ENCODE measurements around the gene SYNGR3. TPM values are rescaled to one million over a fixed set of nuclear protein-coding genes. Genes with fewer than 3 reads are reported as not detected.
A peak's percentile ranks its signal among the peaks of the same experiment; 100 is the strongest.

SYNGR3 gene
- total RNA-seq, 1 experiment from 2014 or later = 11.9 TPM

GRCh38 chr16:1991135-1991551 lies 1.4 kb downstream of the SYNGR3 start:
- Histone ChIP-seq H2BK5ac (ENCODE audit: insufficient read length, low read length) (no peak overlapping the region), H3K9ac (ENCODE audit: extremely low read depth, insufficient read length, low read length) (no peak overlapping the region), H3T11ph (ENCODE audit: low read length) (no peak overlapping the region), H3K79me2 (ENCODE audit: insufficient read depth, low read length) (no peaks in the 10 kb centered on the region), H3K4ac (ENCODE audit: low read depth, low read length) (no peak overlapping the region), H2AFZ (ENCODE audit: low read length) (no peak overlapping the region), H4K8ac (replicated peaks; ENCODE audit: insufficient read length, low read depth, low read length) (no peak overlapping the region), H3K4me2 (ENCODE audit: insufficient read depth, insufficient read length, low read length) (peak overlapping the region; percentile 53), H2BK20ac (ENCODE audit: low read depth, low read length, poor library complexity, severe bottlenecking) (no peak overlapping the region), H2BK12ac (ENCODE audit: insufficient read length, low read depth, low read length) (no peak overlapping the region), H3K56ac (ENCODE audit: insufficient read length, low read depth, low read length) (no peak overlapping the region), H3K23me2 (ENCODE audit: insufficient read length, low read depth, low read length, poor library complexity, severe bottlenecking) (peaks cover 18% of the 10 kb centered on the region), H3K14ac (ENCODE audit: insufficient read depth, low read length) (no peak overlapping the region), H4K5ac (ENCODE audit: insufficient read length, low read depth, low read length) (no peak overlapping the region), H3K4me1 (ENCODE audit: insufficient read depth, low read length) (no peaks in the 10 kb centered on the region; the same call in 1 of the 2 replicates), H3K27me3 (ENCODE audit: insufficient read depth, low read length) (peaks cover 15% of the 10 kb centered on the region; the same call in 1 of the 2 replicates), H3K9me3 (ENCODE audit: control insufficient read depth, low read depth, low read length) (no peaks in the 10 kb centered on the region), H2BK120ac (ENCODE audit: low read depth, low read length, poor library complexity, severe bottlenecking) (no peak overlapping the region), H3K79me1 (ENCODE audit: insufficient read depth, low read depth, low read length, poor library complexity, severe bottlenecking) (no peaks in the 10 kb centered on the region), H3K23ac (ENCODE audit: insufficient read length, low read depth, low read length) (no peak overlapping the region), H3K18ac (ENCODE audit: insufficient read length, low read depth, low read length) (no peak overlapping the region), H2BK15ac (ENCODE audit: low read depth, low read length) (no peak overlapping the region), H2AK5ac (ENCODE audit: insufficient read length, low read length) (no peak overlapping the region), H3K27ac (ENCODE audit: insufficient read length, low read depth, low read length) (no peak overlapping the region), H4K20me1 (ENCODE audit: control insufficient read depth, insufficient read depth, insufficient read length) (no peaks in the 10 kb centered on the region), H4K91ac (ENCODE audit: insufficient read length, low read depth, low read length) (no peak overlapping the region)
- peak overlapping the region; percentile 66 to 84 for H3K4me3 Mint-ChIP-seq
- peaks cover 0 to 10% (median 9%) of the 10 kb centered on the region in 3 experiments; a peak in 6 of 7 replicates for H3K36me3 Mint-ChIP-seq (ENCODE audit: insufficient read depth in 1 of 3, low read depth in 3 of 3)
- no CpG with 5 or more reads among the region's 18 CpGs for WGBS (ENCODE audit: extremely low coverage, insufficient read length, low lambda C conversion rate)
- DNase-seq = no peak
- peaks cover 42% of the 10 kb centered on the region for H3K27me3 Mint-ChIP-seq (ENCODE audit: low read depth)
- TF ChIP-seq, protein P1, sequence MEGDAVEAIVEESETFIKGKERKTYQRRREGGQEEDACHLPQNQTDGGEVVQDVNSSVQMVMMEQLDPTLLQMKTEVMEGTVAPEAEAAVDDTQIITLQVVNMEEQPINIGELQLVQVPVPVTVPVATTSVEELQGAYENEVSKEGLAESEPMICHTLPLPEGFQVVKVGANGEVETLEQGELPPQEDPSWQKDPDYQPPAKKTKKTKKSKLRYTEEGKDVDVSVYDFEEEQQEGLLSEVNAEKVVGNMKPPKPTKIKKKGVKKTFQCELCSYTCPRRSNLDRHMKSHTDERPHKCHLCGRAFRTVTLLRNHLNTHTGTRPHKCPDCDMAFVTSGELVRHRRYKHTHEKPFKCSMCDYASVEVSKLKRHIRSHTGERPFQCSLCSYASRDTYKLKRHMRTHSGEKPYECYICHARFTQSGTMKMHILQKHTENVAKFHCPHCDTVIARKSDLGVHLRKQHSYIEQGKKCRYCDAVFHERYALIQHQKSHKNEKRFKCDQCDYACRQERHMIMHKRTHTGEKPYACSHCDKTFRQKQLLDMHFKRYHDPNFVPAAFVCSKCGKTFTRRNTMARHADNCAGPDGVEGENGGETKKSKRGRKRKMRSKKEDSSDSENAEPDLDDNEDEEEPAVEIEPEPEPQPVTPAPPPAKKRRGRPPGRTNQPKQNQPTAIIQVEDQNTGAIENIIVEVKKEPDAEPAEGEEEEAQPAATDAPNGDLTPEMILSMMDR (conservative IDR thresholded peaks at IDR 0.05) = no peak
- H3K9me3 Mint-ChIP-seq = no peaks in the 10 kb centered on the region; a peak in 1 of 5 replicates
- H3K4me1 Mint-ChIP-seq = peaks cover 16 to 20% of the 10 kb centered on the region in 2 experiments
- H3K27ac Mint-ChIP-seq = no peak overlapping the region
